NCI-H2196 (cell line): ENCODE results near the gene IL18RAP.

Experiments
- DNase-seq: peaks from one replicate; lab custom pipeline; 2025; ENCODE audit not compliant: unreplicated experiment; lab: John Stamatoyannopoulos, UW

The IL18RAP gene

GRCh38 chr2:102494570-102494969 is 71.6 kb downstream of the IL18RAP start:
- no peak for DNase-seq

GRCh38 chr2:102498414-102498813 is 75.5 kb downstream of the IL18RAP start:
- no peak for DNase-seq

DNA sequence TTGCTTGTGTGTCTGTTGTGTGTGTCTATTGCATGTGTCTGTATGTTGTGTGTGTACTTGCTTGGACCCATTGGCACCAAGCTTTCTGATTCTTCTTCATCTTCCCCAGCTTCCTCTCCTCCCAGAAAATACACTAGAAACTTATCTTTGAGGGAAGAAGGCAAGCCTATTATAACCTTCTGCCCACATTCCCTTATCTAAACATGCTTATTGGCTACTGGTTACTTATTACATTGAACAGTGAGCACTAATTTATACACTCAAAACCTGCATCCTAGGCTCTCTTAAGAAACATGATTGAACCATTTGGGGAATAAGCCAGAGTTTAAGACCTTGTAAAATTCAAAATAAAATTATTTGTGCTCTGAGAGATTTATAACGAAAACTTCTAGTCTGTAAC is 76.6 kb downstream of the IL18RAP start:
- DNase-seq = no peak
